Keratinocyte (primary cell): ENCODE measurements around the gene L1CAM. TPM values are rescaled to one million over a fixed set of nuclear protein-coding genes. Genes with fewer than 3 reads are reported as not detected.

Experiments
- DNase-seq: peaks from one replicate; pipeline ENCODE4 v3.0.0-alpha.2; 2011; ENCODE audit warnings: low read depth, missing footprints, low spot score
- FAIRE-seq: peaks from 2 replicates; lab custom pipeline; 2011; peaks lifted over from hg19 to GRCh38; lab: Jason Lieb, UNC
- H2AFZ ChIP-seq: 2 replicates; pipeline ENCODE4 v1.6.0; 2012; ENCODE audit warnings: low read length, control low read depth, inconsistent platforms; ENCODE audit not compliant: control insufficient read depth
- H3K27ac ChIP-seq: 2 replicates; pipeline ENCODE4 v1.5.1; 2011; ENCODE audit warnings: low read length; ENCODE audit not compliant: control insufficient read depth, insufficient read depth
- H3K27me3 ChIP-seq: 3 replicates; pipeline ENCODE4 v1.6.0; 2011; ENCODE audit warnings: low read length; ENCODE audit not compliant: control insufficient read depth, insufficient read depth; ENCODE audit errors: extremely low read depth
- H3K36me3 ChIP-seq, 2 experiments: 2 replicates in 1 of 2; 3 replicates in 1 of 2; pipeline ENCODE4 v1.5.1; 2011; ENCODE audit warnings: low read length in 2 of 2, mild to moderate bottlenecking in 1 of 2; ENCODE audit not compliant: control insufficient read depth in 2 of 2, insufficient read depth in 2 of 2; ENCODE audit errors: extremely low read depth in 1 of 2
- H3K4me1 ChIP-seq: 3 replicates; pipeline ENCODE4 v1.5.1; 2011; ENCODE audit warnings: low read length; ENCODE audit not compliant: control insufficient read depth, insufficient read depth; ENCODE audit errors: extremely low read depth
- H3K4me2 ChIP-seq: 3 replicates; pipeline ENCODE4 v1.6.0; 2011; ENCODE audit warnings: low read depth, low read length; ENCODE audit not compliant: control insufficient read depth, insufficient read depth; ENCODE audit errors: extremely low read depth
- H3K4me3 ChIP-seq, 3 experiments: fragments of 200-600 bp in 1 of 3; sonication (generic) in 1 of 3; 2 replicates in 2 of 3; 3 replicates in 1 of 3; pipeline ENCODE4 v1.5.1; 2011 to 2016; ENCODE audit warnings: low read length in 3 of 3, mild to moderate bottlenecking in 3 of 3, control low read depth in 2 of 3, inconsistent platforms in 1 of 3, low read depth in 1 of 3, mixed read lengths in 1 of 3, mixed run types in 1 of 3, moderate library complexity in 1 of 3; ENCODE audit not compliant: control insufficient read depth in 2 of 3, insufficient read depth in 2 of 3; ENCODE audit errors: extremely low read depth in 1 of 3
- H3K79me2 ChIP-seq: 2 replicates; pipeline ENCODE4 v1.6.0; 2012; ENCODE audit warnings: low read length; ENCODE audit not compliant: control insufficient read depth, insufficient read depth
- H3K9ac ChIP-seq: 3 replicates; pipeline ENCODE4 v1.6.0; 2011; ENCODE audit warnings: low read length; ENCODE audit not compliant: control insufficient read depth, insufficient read depth; ENCODE audit errors: extremely low read depth
- H3K9me1 ChIP-seq: 3 replicates; pipeline ENCODE4 v1.6.0; 2011; ENCODE audit warnings: low read length; ENCODE audit not compliant: control insufficient read depth, insufficient read depth; ENCODE audit errors: extremely low read depth
- H3K9me3 ChIP-seq: 2 replicates; pipeline ENCODE4 v1.5.1; 2012; ENCODE audit warnings: low read depth, low read length; ENCODE audit not compliant: control insufficient read depth
- H4K20me1 ChIP-seq: 3 replicates; pipeline ENCODE4 v1.6.0; 2011; ENCODE audit warnings: low read length; ENCODE audit not compliant: control insufficient read depth, insufficient read depth; ENCODE audit errors: extremely low read depth
- EZH2 ChIP-seq: IDR thresholded peaks from one replicate; pipeline ENCODE4 v1.6.1; 2012; ENCODE audit warnings: inconsistent platforms, mild to moderate bottlenecking, low read length, moderate library complexity
- dilution Hi-C: fragments of 300-500 bp; cut with MboI; formaldehyde crosslinking; loops from one replicate; pipeline ENCODE4 v1.7.0; 2020; ENCODE audit warnings: low sequenced_read_pairs; ENCODE audit not compliant: extremely low pct_ligation_motif_present
- polyA plus RNA-seq, 5 experiments: library from polyadenylated mRNA; depleted of rRNA in 3 of 5; stranded (reverse) in 3 of 5; stranded (forward) in 1 of 5; unstranded in 1 of 5; fragments of >200 nt; gene quantifications; 1 replicate in 1 of 5; 2 replicates in 3 of 5; 3 replicates in 1 of 5; pipeline versions ENCODE4 v1.2.1 to v1.2.3, GENCODE V29; 2011 to 2012; ENCODE audit warnings: missing spikeins in 2 of 5, low read depth in 1 of 5, low replicate concordance in 1 of 5
- TF ChIP-seq, protein P1 (sequence below), 3 experiments: IDR thresholded peaks in 1 of 3; conservative IDR thresholded peaks in 1 of 3; optimal IDR thresholded peaks in 1 of 3; 2 replicates in 2 of 3; 3 replicates in 1 of 3; pipeline versions ENCODE3 to v1.5.1; 2011; ENCODE audit warnings: low read length in 3 of 3, mild to moderate bottlenecking in 3 of 3, moderate library complexity in 2 of 3, control low read depth in 1 of 3, inconsistent platforms in 1 of 3; ENCODE audit not compliant: insufficient read depth in 2 of 3; ENCODE audit errors: extremely low read depth in 1 of 3

Gene L1CAM
- polyA plus RNA-seq, 1 donor (not counting 4 experiments of a cell fraction or from before 2014, with no cell fraction given) = 18.2 TPM

DNA sequence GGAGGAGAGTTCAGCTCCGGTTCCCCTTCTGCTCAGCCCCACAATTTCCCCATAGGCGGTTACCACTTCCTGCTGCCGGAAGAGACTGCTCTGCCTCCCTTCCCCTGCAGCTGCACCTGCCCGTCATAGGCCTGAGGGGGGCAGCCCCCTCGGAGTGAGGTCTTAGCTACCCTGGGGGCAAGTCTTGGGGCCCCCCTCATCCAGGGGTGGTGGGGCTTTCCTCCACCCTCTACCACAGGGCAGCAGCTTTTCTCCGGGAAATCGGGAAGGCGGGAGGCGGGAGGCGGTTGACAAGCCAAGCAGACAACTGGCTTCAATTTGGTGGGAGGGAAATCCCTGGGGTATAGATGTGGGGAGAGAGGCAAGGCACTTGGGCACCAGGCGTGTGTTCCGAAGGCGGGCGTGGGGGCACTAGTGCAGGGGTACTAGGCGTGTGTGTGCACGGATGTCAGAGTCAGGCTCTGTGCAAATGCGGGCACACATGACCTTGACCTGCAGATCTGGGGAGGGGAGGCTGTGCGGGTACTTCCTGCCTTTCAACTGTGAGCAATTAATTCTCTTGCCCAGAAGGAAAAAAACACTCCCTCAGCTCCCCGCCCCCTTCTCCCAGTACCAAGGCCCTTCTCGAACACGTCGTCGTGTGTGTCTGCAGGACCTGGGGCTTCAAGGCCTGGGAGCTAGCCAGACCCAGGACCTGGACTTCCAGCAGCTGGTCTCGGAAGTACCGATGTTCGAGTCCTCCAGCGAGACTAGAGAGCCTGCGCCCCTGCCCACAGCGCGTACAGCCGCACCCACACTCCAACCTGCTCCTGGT, 41.1 kb upstream of the L1CAM start:
- peaks cover 11% of the 10 kb centered on the region for H3K4me1 ChIP-seq
- FAIRE-seq (no peak), DNase-seq (no peak)

DNA sequence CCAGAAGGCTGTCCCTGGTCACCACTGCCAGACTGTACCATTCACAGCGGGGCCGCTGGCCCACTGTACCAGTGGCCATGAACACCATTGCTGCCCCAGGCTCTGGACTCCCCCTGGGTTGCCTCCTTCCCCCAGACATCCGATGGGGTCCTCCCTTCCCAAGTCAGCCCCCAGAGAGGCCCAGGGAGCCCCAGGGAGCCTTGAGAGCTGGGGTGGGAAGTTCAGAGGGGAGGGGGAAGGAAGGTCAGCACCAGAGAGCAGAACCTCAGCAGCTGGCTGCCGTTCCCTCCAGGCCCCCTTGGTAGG, 40.5 kb upstream of the L1CAM start:
- H3K4me1 ChIP-seq = peaks cover 15% of the 10 kb centered on the region

More for the DNA sequence above, 41.1 kb upstream of the L1CAM start:
- dilution Hi-C loops = no loop called here
- peak overlapping the region; percentile 41 to 79 (median 62) for H3K4me3 ChIP-seq
- H3K4me2 ChIP-seq = peak overlapping the region; percentile 88
- peak overlapping the region; percentile 78 for H3K27ac ChIP-seq
- TF ChIP-seq, protein P1, sequence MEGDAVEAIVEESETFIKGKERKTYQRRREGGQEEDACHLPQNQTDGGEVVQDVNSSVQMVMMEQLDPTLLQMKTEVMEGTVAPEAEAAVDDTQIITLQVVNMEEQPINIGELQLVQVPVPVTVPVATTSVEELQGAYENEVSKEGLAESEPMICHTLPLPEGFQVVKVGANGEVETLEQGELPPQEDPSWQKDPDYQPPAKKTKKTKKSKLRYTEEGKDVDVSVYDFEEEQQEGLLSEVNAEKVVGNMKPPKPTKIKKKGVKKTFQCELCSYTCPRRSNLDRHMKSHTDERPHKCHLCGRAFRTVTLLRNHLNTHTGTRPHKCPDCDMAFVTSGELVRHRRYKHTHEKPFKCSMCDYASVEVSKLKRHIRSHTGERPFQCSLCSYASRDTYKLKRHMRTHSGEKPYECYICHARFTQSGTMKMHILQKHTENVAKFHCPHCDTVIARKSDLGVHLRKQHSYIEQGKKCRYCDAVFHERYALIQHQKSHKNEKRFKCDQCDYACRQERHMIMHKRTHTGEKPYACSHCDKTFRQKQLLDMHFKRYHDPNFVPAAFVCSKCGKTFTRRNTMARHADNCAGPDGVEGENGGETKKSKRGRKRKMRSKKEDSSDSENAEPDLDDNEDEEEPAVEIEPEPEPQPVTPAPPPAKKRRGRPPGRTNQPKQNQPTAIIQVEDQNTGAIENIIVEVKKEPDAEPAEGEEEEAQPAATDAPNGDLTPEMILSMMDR (optimal IDR thresholded peaks at IDR 0.05 in 1 of 3, IDR thresholded peaks at IDR 0.05 in 1 of 3, conservative IDR thresholded peaks at IDR 0.05 in 1 of 3; ENCODE audit: extremely low read depth in 1 of 3, insufficient read depth in 2 of 3, low read length in 3 of 3) = no peak
- TF ChIP-seq EZH2 = no peak
- H3K9ac ChIP-seq = peak overlapping the region; percentile 84
- no peaks in the 10 kb centered on the region for H3K9me1 ChIP-seq
- H3K79me2 ChIP-seq = peaks cover 3% of the 10 kb centered on the region
- peaks cover 6 to 8% of the 10 kb centered on the region in 2 experiments for H3K36me3 ChIP-seq
- no peak overlapping the region for H2AFZ ChIP-seq
- no peaks in the 10 kb centered on the region for H4K20me1 ChIP-seq
- no peaks in the 10 kb centered on the region for H3K27me3 ChIP-seq
- H3K9me3 ChIP-seq = no peaks in the 10 kb centered on the region

More for the DNA sequence above, 40.5 kb upstream of the L1CAM start:
- no peak overlapping the region for H3K4me2 ChIP-seq
- no peak overlapping the region for H2AFZ ChIP-seq
- FAIRE-seq (no peak), DNase-seq (no peak)
- TF ChIP-seq, protein P1 (optimal IDR thresholded peaks at IDR 0.05 in 1 of 3, IDR thresholded peaks at IDR 0.05 in 1 of 3, conservative IDR thresholded peaks at IDR 0.05 in 1 of 3; ENCODE audit: extremely low read depth in 1 of 3, insufficient read depth in 2 of 3, low read length in 3 of 3) = no peak
- no peak for TF ChIP-seq EZH2
- H4K20me1 ChIP-seq = no peaks in the 10 kb centered on the region
- no peaks in the 10 kb centered on the region for H3K27me3 ChIP-seq
- no peaks in the 10 kb centered on the region for H3K9me3 ChIP-seq
- H3K79me2 ChIP-seq = no peaks in the 10 kb centered on the region
- dilution Hi-C loops = no loop called here
- no peak overlapping the region for H3K27ac ChIP-seq
- H3K9ac ChIP-seq = no peak overlapping the region
- H3K4me3 ChIP-seq = no peak overlapping the region
- H3K9me1 ChIP-seq = no peaks in the 10 kb centered on the region
- peaks cover 6% of the 10 kb centered on the region in 2 experiments for H3K36me3 ChIP-seq
